A549 (cell line): ENCODE data around the gene GMPR2. TPM values are rescaled to one million over a fixed set of nuclear protein-coding genes. Genes with fewer than 3 reads are reported as not detected.
"Not testable (repeated sequence)": the region's sequence is repeated elsewhere in the genome, so short reads cannot be mapped to it uniquely, and the experiment has no call there.

Source experiments
- ATAC-seq, 2 experiments: fragments of 200-7000 bp in 1 of 2; fragments of >200 bp in 1 of 2; cut with Nextera tagmentation in 1 of 2; cut with Tn5 transposase in 1 of 2; 3 replicates each; pipeline versions ENCODE4 v1.8.0 to v1.9.1; 2018 to 2020; ENCODE audit warnings: mild to moderate bottlenecking in 1 of 2, moderate library complexity in 1 of 2
- CTCF ChIA-PET: fragments of 300-600 bp; sonication (Branson Sonifier 250); formaldehyde crosslinking; extraction: SDS; loops from one replicate; lab custom pipeline; 2021; ENCODE audit warnings: antibody characterized with exemption, inconsistent platforms; lab: Yijun Ruan, JAX
- POLR2A ChIA-PET: fragments of 350-600 bp; formaldehyde crosslinking; extraction: SDS; loops from one replicate; lab custom pipeline; 2021; ENCODE audit warnings: antibody characterized with exemption, inconsistent platforms; lab: Yijun Ruan, JAX
- DNase-seq, 2 experiments: peaks; one replicate each; pipeline versions ENCODE4 v3.0.0 to v3.0.0-alpha.2; 2011 to 2016; ENCODE audit warnings: low read depth in 1 of 2, low spot score in 1 of 2
- FAIRE-seq: peaks from 2 replicates; lab custom pipeline; 2011; peaks lifted over from hg19 to GRCh38; lab: Jason Lieb, UNC
- H3K27ac ChIP-seq, 2 experiments: fragments of >200 bp; sonication (Bioruptor Twin); formaldehyde crosslinking; 3 replicates each; pipeline ENCODE4 v1.5.1; 2016 to 2017
- H3K4me1 ChIP-seq: fragments of >200 bp; sonication (Bioruptor Twin); formaldehyde crosslinking; 3 replicates; pipeline ENCODE4 v1.6.1; 2016
- H3K4me2 ChIP-seq: fragments of >200 bp; sonication (Bioruptor Twin); formaldehyde crosslinking; 3 replicates; pipeline ENCODE4 v1.6.1; 2016
- H3K4me3 ChIP-seq: fragments of >200 bp; sonication (Bioruptor Twin); formaldehyde crosslinking; 3 replicates; pipeline ENCODE4 v1.5.1; 2016
- H3K9me3 ChIP-seq: fragments of >200 bp; sonication (Bioruptor Twin); formaldehyde crosslinking; 3 replicates; pipeline ENCODE4 v1.6.1; 2016
- BHLHE40 ChIP-seq: IDR thresholded peaks from 2 replicates; pipeline ENCODE4 v1.6.1; 2012; ENCODE audit warnings: low read depth, low read length, inconsistent platforms
- CHD2 ChIP-seq: fragments of 150-350 bp; IDR thresholded peaks from 2 replicates; pipeline ENCODE4 v1.6.1; 2014; ENCODE audit warnings: low read length; ENCODE audit not compliant: partially characterized antibody
- EHMT2 ChIP-seq: fragments of 200-600 bp; sonication (generic); IDR thresholded peaks from 2 replicates; pipeline ENCODE4 v1.6.1; 2016; ENCODE audit warnings: antibody characterized with exemption, low read depth, mild to moderate bottlenecking, moderate library complexity
- EP300 ChIP-seq, 2 experiments: fragments of >200 bp; sonication (Bioruptor Twin); formaldehyde crosslinking; IDR thresholded peaks; 2 replicates in 1 of 2; 3 replicates in 1 of 2; pipeline ENCODE4 v1.6.1; 2016 to 2017
- ESRRA ChIP-seq: fragments of 150-350 bp; IDR thresholded peaks from 2 replicates; pipeline ENCODE4 v1.6.1; 2014; ENCODE audit warnings: mild to moderate bottlenecking, low read length, borderline replicate concordance
- FOSL2 ChIP-seq, 2 experiments: fragments of 450-650 bp in 1 of 2; fragments of >200 bp in 1 of 2; sonication (Bioruptor Twin) in 1 of 2; formaldehyde crosslinking; IDR thresholded peaks; 2 replicates each; pipeline versions ENCODE4 v1.5.0 to v1.6.1; 2016 to 2020; ENCODE audit warnings: mild to moderate bottlenecking in 1 of 2, moderate library complexity in 1 of 2
- HDAC2 ChIP-seq: fragments of 200-600 bp; sonication (generic); IDR thresholded peaks from 2 replicates; pipeline ENCODE4 v1.6.1; 2016
- HEYL ChIP-seq: fragments of 250-450 bp; sonication (Bioruptor Pico); IDR thresholded peaks from 2 replicates; pipeline ENCODE4 v1.8.0; 2021; ENCODE audit warnings: mild to moderate bottlenecking, moderate library complexity
- HOXB13 ChIP-seq: fragments of 250-450 bp; sonication (Bioruptor Pico); IDR thresholded peaks from 2 replicates; pipeline ENCODE4 v1.5.0; 2020; ENCODE audit warnings: low read depth, mild to moderate bottlenecking, moderate library complexity
- JUN ChIP-seq, 2 experiments: fragments of >200 bp; sonication (Bioruptor Twin); formaldehyde crosslinking; IDR thresholded peaks; 2 replicates in 1 of 2; 3 replicates in 1 of 2; pipeline ENCODE4 v1.6.1; 2016 to 2017
- JUNB ChIP-seq: fragments of >200 bp; sonication (Bioruptor Twin); formaldehyde crosslinking; IDR thresholded peaks from 2 replicates; pipeline ENCODE4 v1.6.1; 2016
- MYC ChIP-seq: IDR thresholded peaks from 2 replicates; pipeline ENCODE4 v1.6.1; 2012; ENCODE audit warnings: mild to moderate bottlenecking, inconsistent platforms, low read length, improper control_type of control experiment, borderline replicate concordance
- NFE2L2 ChIP-seq: fragments of 150-350 bp; conservative IDR thresholded peaks from 2 replicates; pipeline ENCODE4 v1.6.1; 2014; ENCODE audit warnings: low read length
- NPAS2 ChIP-seq: fragments of 250-450 bp; sonication (Bioruptor Pico); IDR thresholded peaks from 2 replicates; pipeline ENCODE4 v1.8.0; 2022; ENCODE audit warnings: mild to moderate bottlenecking, moderate library complexity, borderline replicate concordance
- RAD21 ChIP-seq, 2 experiments: fragments of >200 bp in 1 of 2; sonication (Bioruptor Twin) in 1 of 2; formaldehyde crosslinking in 1 of 2; IDR thresholded peaks in 1 of 2; conservative IDR thresholded peaks in 1 of 2; 2 replicates in 1 of 2; 3 replicates in 1 of 2; pipeline ENCODE4 v1.6.1; 2012 to 2018; ENCODE audit warnings: inconsistent platforms in 1 of 2
- RCOR1 ChIP-seq: fragments of 150-350 bp; IDR thresholded peaks from 2 replicates; pipeline ENCODE4 v1.6.1; 2014; ENCODE audit warnings: antibody characterized with exemption, low read length, low read depth
- RNF2 ChIP-seq: fragments of 200-600 bp; sonication (generic); IDR thresholded peaks from 2 replicates; pipeline ENCODE4 v1.6.1; 2016; ENCODE audit warnings: low read depth, mild to moderate bottlenecking, antibody characterized with exemption, moderate library complexity, borderline replicate concordance
- WGBS: methylation state at CpG from one replicate; pipeline ENCODE4 v1.1.6; 2017; ENCODE audit errors: missing lambda C conversion rate; 5-methylcytosine and 5-hydroxymethylcytosine counted together
- polyA plus RNA-seq, 4 experiments: library from polyadenylated mRNA; depleted of rRNA in 3 of 4; stranded (reverse); fragments of >200 nt; fragmentation: RNase III in 1 of 4; extraction: RNeasy Plus Mini Kit Qiagen cat#74134 plus additional on column Dnase treatment in 1 of 4; gene quantifications; 2 replicates in 3 of 4; 3 replicates in 1 of 4; pipeline ENCODE4 v1.2.3, GENCODE V29; 2011 to 2017
- TF ChIP-seq, protein P1 (sequence below): fragments of 150-350 bp; IDR thresholded peaks from 2 replicates; pipeline ENCODE4 v1.6.1; 2014; ENCODE audit warnings: low read depth, mild to moderate bottlenecking, low read length
- TF ChIP-seq, protein P2 (sequence below): fragments of 200-600 bp; sonication (generic); IDR thresholded peaks from 2 replicates; pipeline ENCODE4 v1.6.1; 2016; ENCODE audit warnings: antibody characterized with exemption, mild to moderate bottlenecking, moderate library complexity
- TF ChIP-seq, protein P3 (sequence below): fragments of >200 bp; sonication (Bioruptor Twin); formaldehyde crosslinking; IDR thresholded peaks from 3 replicates; pipeline ENCODE4 v1.6.1; 2016

GMPR2 gene
- polyA plus RNA-seq, 2 of the 4 experiments (the other 2 are of a cell fraction) = 70.0 to 91.7 TPM

DNA sequence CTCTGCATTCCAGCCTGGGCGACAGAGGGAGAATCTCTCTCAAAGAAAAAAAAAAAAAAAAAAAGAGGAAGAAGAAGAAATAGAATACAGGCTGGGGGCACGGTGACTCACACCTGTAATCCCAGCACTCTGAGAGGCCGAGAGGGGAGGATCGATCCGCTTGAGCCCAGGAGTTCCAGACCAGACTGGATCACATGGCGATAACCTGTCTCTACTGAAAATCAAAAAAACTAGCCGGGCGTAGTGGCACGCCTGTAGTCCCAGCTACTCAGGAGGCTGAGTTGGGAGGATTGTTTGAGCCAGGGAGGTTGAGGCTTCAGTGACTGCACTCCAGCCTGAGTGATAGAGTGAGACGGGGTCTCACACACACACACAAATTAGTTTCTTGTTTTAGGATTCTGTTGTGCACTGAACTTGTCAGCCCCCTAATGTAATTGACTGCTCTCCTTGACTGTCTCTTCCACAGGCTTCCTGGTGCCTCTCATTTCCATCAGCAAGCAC, 10.7 kb downstream of the GMPR2 start (continued):
- TF ChIP-seq EP300 (IDR thresholded peaks at IDR 0.05) = no peak
- no peak for TF ChIP-seq RCOR1
- TF ChIP-seq RAD21 (conservative IDR thresholded peaks at IDR 0.05 in 1 of 2, IDR thresholded peaks at IDR 0.05 in 1 of 2) = no peak

DNA sequence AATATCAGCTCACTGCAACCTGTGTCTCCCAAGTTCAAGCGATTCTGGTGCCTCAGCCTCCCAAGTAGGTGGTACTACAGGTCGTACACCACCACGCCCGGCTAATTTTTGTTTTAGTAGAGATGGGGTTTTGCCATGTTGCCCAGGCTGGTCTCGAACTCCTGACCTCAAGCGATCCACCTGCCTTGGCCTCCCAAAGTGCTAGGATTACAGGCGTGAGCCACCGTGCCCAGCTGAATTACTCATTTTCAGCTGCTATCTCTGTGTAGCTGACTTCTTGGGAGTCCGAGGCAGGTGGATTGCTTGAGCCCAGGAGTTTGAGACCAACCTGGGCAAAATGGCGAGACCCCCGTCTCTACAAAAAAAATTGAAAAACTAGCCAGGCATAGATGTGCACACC, 12.6 kb downstream of the GMPR2 start:
- ATAC-seq, H3K9me3 ChIP-seq, H3K4me2 ChIP-seq, DNase-seq, FAIRE-seq, H3K4me3 ChIP-seq, H3K27ac ChIP-seq: not testable (repeated sequence)
- 88% methylated on average over 11 of the region's 11 CpGs for WGBS
- ChIA-PET POLR2A (interaction anchor here (3.9 kb wide), 1 partner anchor 26 kb away, joined by 15 read pairs; the partner anchor contains the start of gene RABGGTA), CTCF (interaction anchor here (0.6 to 21.7 kb wide), 6 partner anchors 10 to 186 kb away, joined by 3 to 601 read pairs (median 4); partner anchors contain the start of genes CIDEB, DHRS1, LTB4R and LTB4R2)
- peaks cover 11% of the 10 kb centered on the region for H3K4me1 ChIP-seq

DNA sequence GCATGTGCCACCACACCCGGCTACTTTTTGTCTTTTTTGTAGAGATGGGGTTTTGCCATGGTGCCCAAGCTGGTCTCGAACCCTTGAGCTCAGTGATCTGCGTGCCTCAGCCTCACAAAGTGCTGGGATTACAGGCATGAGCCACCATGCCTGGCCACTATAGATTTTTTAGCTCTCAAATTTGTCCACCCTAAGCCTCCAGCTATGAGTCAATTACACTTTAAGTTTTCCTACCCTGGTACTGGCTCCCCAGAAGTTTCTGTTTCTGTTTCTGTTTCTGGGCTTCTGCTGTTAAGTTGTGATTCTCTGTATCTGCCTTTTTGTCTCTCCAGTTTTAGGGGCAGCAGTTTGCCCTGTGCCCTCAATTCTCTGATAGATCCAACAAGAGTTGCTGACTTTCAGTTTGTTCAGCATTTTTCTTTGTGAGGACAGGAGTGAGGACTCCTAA, 14.1 kb downstream of the GMPR2 start:
- POLR2A ChIA-PET = interaction anchor here (3.9 kb wide), 1 partner anchor 24 kb away, joined by 15 read pairs; the partner anchor contains the start of gene RABGGTA
- Histone ChIP-seq H3K27ac (no peak overlapping the region), H3K4me3 (no peak overlapping the region)
- ATAC-seq (no peak), DNase-seq (no peak)
- 59% methylated on average over 3 of the region's 3 CpGs for WGBS
- TF ChIP-seq NPAS2 (CRISPR knock-in tag) (no peak), RNF2 (no peak), BHLHE40 (no peak), FOSL2 (IDR thresholded peaks at IDR 0.05) (no peak), FOSL2 (CRISPR knock-in tag; IDR thresholded peaks at IDR 0.05) (no peak), HOXB13 (CRISPR knock-in tag) (no peak), RCOR1 (no peak)
- TF ChIP-seq, protein P1, sequence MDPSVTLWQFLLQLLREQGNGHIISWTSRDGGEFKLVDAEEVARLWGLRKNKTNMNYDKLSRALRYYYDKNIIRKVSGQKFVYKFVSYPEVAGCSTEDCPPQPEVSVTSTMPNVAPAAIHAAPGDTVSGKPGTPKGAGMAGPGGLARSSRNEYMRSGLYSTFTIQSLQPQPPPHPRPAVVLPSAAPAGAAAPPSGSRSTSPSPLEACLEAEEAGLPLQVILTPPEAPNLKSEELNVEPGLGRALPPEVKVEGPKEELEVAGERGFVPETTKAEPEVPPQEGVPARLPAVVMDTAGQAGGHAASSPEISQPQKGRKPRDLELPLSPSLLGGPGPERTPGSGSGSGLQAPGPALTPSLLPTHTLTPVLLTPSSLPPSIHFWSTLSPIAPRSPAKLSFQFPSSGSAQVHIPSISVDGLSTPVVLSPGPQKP = no peak
- TF ChIP-seq, protein P2, sequence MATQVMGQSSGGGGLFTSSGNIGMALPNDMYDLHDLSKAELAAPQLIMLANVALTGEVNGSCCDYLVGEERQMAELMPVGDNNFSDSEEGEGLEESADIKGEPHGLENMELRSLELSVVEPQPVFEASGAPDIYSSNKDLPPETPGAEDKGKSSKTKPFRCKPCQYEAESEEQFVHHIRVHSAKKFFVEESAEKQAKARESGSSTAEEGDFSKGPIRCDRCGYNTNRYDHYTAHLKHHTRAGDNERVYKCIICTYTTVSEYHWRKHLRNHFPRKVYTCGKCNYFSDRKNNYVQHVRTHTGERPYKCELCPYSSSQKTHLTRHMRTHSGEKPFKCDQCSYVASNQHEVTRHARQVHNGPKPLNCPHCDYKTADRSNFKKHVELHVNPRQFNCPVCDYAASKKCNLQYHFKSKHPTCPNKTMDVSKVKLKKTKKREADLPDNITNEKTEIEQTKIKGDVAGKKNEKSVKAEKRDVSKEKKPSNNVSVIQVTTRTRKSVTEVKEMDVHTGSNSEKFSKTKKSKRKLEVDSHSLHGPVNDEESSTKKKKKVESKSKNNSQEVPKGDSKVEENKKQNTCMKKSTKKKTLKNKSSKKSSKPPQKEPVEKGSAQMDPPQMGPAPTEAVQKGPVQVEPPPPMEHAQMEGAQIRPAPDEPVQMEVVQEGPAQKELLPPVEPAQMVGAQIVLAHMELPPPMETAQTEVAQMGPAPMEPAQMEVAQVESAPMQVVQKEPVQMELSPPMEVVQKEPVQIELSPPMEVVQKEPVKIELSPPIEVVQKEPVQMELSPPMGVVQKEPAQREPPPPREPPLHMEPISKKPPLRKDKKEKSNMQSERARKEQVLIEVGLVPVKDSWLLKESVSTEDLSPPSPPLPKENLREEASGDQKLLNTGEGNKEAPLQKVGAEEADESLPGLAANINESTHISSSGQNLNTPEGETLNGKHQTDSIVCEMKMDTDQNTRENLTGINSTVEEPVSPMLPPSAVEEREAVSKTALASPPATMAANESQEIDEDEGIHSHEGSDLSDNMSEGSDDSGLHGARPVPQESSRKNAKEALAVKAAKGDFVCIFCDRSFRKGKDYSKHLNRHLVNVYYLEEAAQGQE = no peak
- TF ChIP-seq, all 56 proteins: peak for 0
- Histone ChIP-seq H3K4me2 (no peak overlapping the region), H3K4me1 (peaks cover 6% of the 10 kb centered on the region), H3K9me3 (no peaks in the 10 kb centered on the region)
- no peak for FAIRE-seq
- CTCF ChIA-PET = interaction anchor here (0.7 to 21.7 kb wide), 6 partner anchors 11 to 185 kb away, joined by 3 to 601 read pairs (median 3); partner anchors contain the start of genes CIDEB, DHRS1, LTB4R and LTB4R2

DNA sequence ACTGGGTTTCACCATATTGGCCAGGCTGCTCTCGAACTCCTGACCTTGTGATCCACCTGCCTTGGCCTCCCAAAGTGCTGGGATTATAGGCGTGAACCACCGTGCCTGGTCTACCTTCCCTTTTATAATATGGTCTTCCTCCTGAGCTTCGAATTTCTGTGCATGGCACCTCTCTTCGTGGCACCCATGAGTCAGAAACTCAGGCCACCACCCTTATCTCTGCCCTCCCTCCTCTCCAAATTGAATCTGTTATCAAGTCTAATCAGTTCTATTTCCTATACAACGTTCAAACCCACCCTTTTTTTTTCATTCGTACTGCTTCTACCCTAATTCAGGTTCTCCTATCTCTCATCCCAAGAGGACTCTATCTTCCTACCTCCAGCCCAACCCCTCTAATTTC, 14.7 kb downstream of the GMPR2 start:
- ATAC-seq (no peak), DNase-seq (no peak), FAIRE-seq (no peak)
- Histone ChIP-seq H3K4me2 (no peak overlapping the region), H3K4me1 (peaks cover 11% of the 10 kb centered on the region), H3K4me3 (no peak overlapping the region), H3K9me3 (no peaks in the 10 kb centered on the region), H3K27ac (no peak overlapping the region)
- POLR2A ChIA-PET = interaction anchor here (3.9 kb wide), 1 partner anchor 24 kb away, joined by 15 read pairs; the partner anchor contains the start of gene RABGGTA
- WGBS = 59% methylated on average over 7 of the region's 7 CpGs
- CTCF ChIA-PET = interaction anchor here (0.9 to 21.7 kb wide), 5 partner anchors 15 to 184 kb away, joined by 3 to 601 read pairs (median 3); partner anchors contain the start of genes CIDEB, DHRS1, LTB4R and LTB4R2
- TF ChIP-seq HEYL (CRISPR knock-in tag) (no peak), MYC (no peak), JUN (IDR thresholded peaks at IDR 0.05) (no peak), ESRRA (no peak), HDAC2 (no peak), NFE2L2 (no peak), CHD2 (no peak), HOXB13 (CRISPR knock-in tag) (no peak), EHMT2 (no peak), JUNB (no peak)
- TF ChIP-seq, protein P3, sequence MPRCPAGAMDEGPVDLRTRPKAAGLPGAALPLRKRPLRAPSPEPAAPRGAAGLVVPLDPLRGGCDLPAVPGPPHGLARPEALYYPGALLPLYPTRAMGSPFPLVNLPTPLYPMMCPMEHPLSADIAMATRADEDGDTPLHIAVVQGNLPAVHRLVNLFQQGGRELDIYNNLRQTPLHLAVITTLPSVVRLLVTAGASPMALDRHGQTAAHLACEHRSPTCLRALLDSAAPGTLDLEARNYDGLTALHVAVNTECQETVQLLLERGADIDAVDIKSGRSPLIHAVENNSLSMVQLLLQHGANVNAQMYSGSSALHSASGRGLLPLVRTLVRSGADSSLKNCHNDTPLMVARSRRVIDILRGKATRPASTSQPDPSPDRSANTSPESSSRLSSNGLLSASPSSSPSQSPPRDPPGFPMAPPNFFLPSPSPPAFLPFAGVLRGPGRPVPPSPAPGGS = no peak
- TF ChIP-seq, protein P1 = no peak
